ENCODE results near the gene PARN.

GRCh38 chr16:14483819-14484385, 146.2 kb downstream of the PARN start:
- TF ChIP-seq JUNB (IDR thresholded peaks at IDR 0.05; ENCODE audit: unreplicated experiment): no peak
- TF ChIP-seq CTCF (conservative IDR thresholded peaks at IDR 0.05; ENCODE audit: low read depth in 2 of 2): no peak
- no peak for TF ChIP-seq POLR2AphosphoS5 (IDR thresholded peaks at IDR 0.05; ENCODE audit: low read depth)
- TF ChIP-seq REST (IDR thresholded peaks at IDR 0.05; ENCODE audit: unreplicated experiment): no peak

Measured in GM23338 (cell line).